Tibial artery (tissue), 4 donors: ENCODE measurements around the gene TMEM269.

Experiments used
- DNase-seq, 2 donors: peaks; one replicate each; pipeline ENCODE4 v3.0.0-alpha.2; 2019
- H3K27ac ChIP-seq, 2 donors: fragments of 200-600 bp; sonication (generic) in 1 of 2; 1 replicate in 1 of 2; 2 replicates in 1 of 2; pipeline ENCODE4 v1.5.1; 2018 to 2019; ENCODE audit warnings: mild to moderate bottlenecking in 1 of 2
- H3K27me3 ChIP-seq, 2 donors: fragments of 200-600 bp; sonication (generic) in 1 of 2; one replicate each; pipeline versions ENCODE4 v1.5.1 to v1.6.0; 2016 to 2019
- H3K36me3 ChIP-seq, 3 donors: fragments of 200-600 bp; sonication (generic) in 2 of 3; one replicate each; pipeline ENCODE4 v1.5.1; 2016 to 2019; ENCODE audit warnings: mild to moderate bottlenecking in 2 of 3
- H3K4me1 ChIP-seq, 4 donors: fragments of 200-600 bp; sonication (generic) in 2 of 4; 1 replicate in 3 of 4; 2 replicates in 1 of 4; pipeline ENCODE4 v1.5.1; 2016 to 2019
- H3K4me3 ChIP-seq, 2 donors: fragments of 200-600 bp; sonication (generic) in 1 of 2; 1 replicate in 1 of 2; 2 replicates in 1 of 2; pipeline ENCODE4 v1.5.1; 2018 to 2019; ENCODE audit warnings: mild to moderate bottlenecking in 2 of 2
- H3K9me3 ChIP-seq, 3 donors: fragments of 200-600 bp; sonication (generic) in 1 of 3; one replicate each; pipeline ENCODE4 v1.5.1; 2016 to 2019
- intact Hi-C: fragments of 100-400 bp; cut with DNase I; formaldehyde crosslinking; loops from one replicate; pipeline ENCODE4 v1.15.0; 2023; ENCODE audit warnings: low total_unique reads
- TF ChIP-seq, protein P1 (sequence below), 2 experiments: fragments of 200-600 bp in 1 of 2; fragments of 450-650 bp in 1 of 2; IDR thresholded peaks; one replicate each; pipeline ENCODE4 v1.5.1; 2017 to 2019; ENCODE audit warnings: antibody characterized with exemption in 2 of 2, mild to moderate bottlenecking in 1 of 2, moderate library complexity in 1 of 2

Gene TMEM269

GRCh38 chr1:42741706-42742105 lies 43.1 kb upstream of the TMEM269 start:
- TF ChIP-seq, protein P1, sequence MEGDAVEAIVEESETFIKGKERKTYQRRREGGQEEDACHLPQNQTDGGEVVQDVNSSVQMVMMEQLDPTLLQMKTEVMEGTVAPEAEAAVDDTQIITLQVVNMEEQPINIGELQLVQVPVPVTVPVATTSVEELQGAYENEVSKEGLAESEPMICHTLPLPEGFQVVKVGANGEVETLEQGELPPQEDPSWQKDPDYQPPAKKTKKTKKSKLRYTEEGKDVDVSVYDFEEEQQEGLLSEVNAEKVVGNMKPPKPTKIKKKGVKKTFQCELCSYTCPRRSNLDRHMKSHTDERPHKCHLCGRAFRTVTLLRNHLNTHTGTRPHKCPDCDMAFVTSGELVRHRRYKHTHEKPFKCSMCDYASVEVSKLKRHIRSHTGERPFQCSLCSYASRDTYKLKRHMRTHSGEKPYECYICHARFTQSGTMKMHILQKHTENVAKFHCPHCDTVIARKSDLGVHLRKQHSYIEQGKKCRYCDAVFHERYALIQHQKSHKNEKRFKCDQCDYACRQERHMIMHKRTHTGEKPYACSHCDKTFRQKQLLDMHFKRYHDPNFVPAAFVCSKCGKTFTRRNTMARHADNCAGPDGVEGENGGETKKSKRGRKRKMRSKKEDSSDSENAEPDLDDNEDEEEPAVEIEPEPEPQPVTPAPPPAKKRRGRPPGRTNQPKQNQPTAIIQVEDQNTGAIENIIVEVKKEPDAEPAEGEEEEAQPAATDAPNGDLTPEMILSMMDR (IDR thresholded peaks at IDR 0.05) = no peak
- intact Hi-C loops = loop anchor here (10.0 kb wide), 1 partner anchor 157 kb away; no protein-coding TSS in a partner anchor
- DNase-seq = peak in 1 of 2 donors; percentile 28
- Histone ChIP-seq H3K4me1 (no peaks in the 10 kb centered on the region), H3K36me3 (peaks cover 4 to 19% (median 12%) of the 10 kb centered on the region in 3 donors), H3K9me3 (no peaks in the 10 kb centered on the region), H3K27me3 (no peaks in the 10 kb centered on the region), H3K27ac (no peak overlapping the region), H3K4me3 (no peak overlapping the region)

DNA sequence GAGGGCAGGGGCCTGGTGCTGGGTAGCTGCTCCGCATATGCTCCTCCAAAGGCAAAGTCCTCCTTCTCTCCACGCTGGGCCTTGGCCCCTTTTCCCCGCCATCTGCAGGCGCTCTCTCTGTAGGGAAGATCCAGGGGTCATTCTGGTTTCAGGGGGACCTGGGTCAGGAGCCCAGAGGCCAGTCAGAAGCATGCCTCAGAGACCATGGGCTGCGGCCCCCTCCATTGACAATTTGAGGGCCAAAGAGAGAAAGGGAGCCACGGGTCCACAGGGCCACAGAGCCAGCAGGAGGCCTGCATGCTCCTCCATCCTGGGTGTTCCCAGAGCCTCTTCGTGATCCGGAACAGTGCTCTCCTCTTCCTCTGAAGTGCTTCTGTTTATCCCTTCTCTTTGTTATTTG lies 42.6 kb upstream of the TMEM269 start:
- no peak for DNase-seq
- intact Hi-C loops = loop anchor here (10.0 kb wide), 1 partner anchor 157 kb away; no protein-coding TSS in a partner anchor
- Histone ChIP-seq H3K27ac (no peak overlapping the region), H3K4me3 (no peak overlapping the region), H3K9me3 (no peaks in the 10 kb centered on the region), H3K36me3 (peaks cover 4 to 23% (median 15%) of the 10 kb centered on the region in 3 donors), H3K27me3 (no peaks in the 10 kb centered on the region), H3K4me1 (no peaks in the 10 kb centered on the region)
- TF ChIP-seq, protein P1 (IDR thresholded peaks at IDR 0.05) = no peak

- Histone ChIP-seq H3K4me3 (no peak overlapping the region), H3K36me3 (peaks cover 7 to 30% (median 20%) of the 10 kb centered on the region in 3 donors), H3K27ac (no peak overlapping the region), H3K4me1 (no peaks in the 10 kb centered on the region), H3K27me3 (no peaks in the 10 kb centered on the region), H3K9me3 (no peaks in the 10 kb centered on the region)
- intact Hi-C loops = loop anchor here (10.0 kb wide), 1 partner anchor 158 kb away; no protein-coding TSS in a partner anchor
- no peak for DNase-seq
- TF ChIP-seq, protein P1 (IDR thresholded peaks at IDR 0.05) = no peak
Observed at GRCh38 chr1:42742617-42743316, 42.0 kb upstream of the TMEM269 start.

- no peak overlapping the region for H3K4me3 ChIP-seq
- TF ChIP-seq, protein P1 (IDR thresholded peaks at IDR 0.05) = no peak
- H3K9me3 ChIP-seq = no peaks in the 10 kb centered on the region
- peaks cover 8 to 37% (median 28%) of the 10 kb centered on the region in 3 donors for H3K36me3 ChIP-seq
- DNase-seq = no peak
- no peaks in the 10 kb centered on the region for H3K27me3 ChIP-seq
- intact Hi-C loops = loop anchor here (10.0 kb wide), 1 partner anchor 159 kb away; no protein-coding TSS in a partner anchor
- no peaks in the 10 kb centered on the region for H3K4me1 ChIP-seq
- H3K27ac ChIP-seq = no peak overlapping the region
Observed at GRCh38 chr1:42743317-42744147, 41.3 kb upstream of the TMEM269 start.

- intact Hi-C loops = loop anchor here (10.0 kb wide), 1 partner anchor 159 kb away; no protein-coding TSS in a partner anchor
- Histone ChIP-seq H3K27ac (no peak overlapping the region), H3K9me3 (no peaks in the 10 kb centered on the region), H3K27me3 (no peaks in the 10 kb centered on the region), H3K36me3 (peaks cover 10 to 43% (median 33%) of the 10 kb centered on the region in 3 donors), H3K4me3 (no peak overlapping the region), H3K4me1 (no peaks in the 10 kb centered on the region)
- DNase-seq = no peak
- TF ChIP-seq, protein P1 (IDR thresholded peaks at IDR 0.05) = no peak
Observed at GRCh38 chr1:42744148-42744413, 40.7 kb upstream of the TMEM269 start.
